Right renal cortex interstitium (tissue), 3 donors: ENCODE measurements around the gene WDR93. TPM values are rescaled to one million over a fixed set of nuclear protein-coding genes. Genes with fewer than 3 reads are reported as not detected.
"Not testable (repeated sequence)": the region's sequence is repeated elsewhere in the genome, so short reads cannot be mapped to it uniquely, and the experiment has no call there.

Source experiments
- DNase-seq, 3 donors: peaks; one replicate each; pipeline ENCODE4 v3.0.0-alpha.2; 2013; ENCODE audit warnings: low read depth in 3 of 3, low spot score in 2 of 3
- polyA plus RNA-seq, 3 donors: library from polyadenylated mRNA; unstranded; fragments of 120-200 nt; gene quantifications; one replicate each; pipeline ENCODE4 v1.2.1, GENCODE V29; 2013; ENCODE audit not compliant: insufficient read length in 3 of 3

Gene WDR93
- polyA plus RNA-seq, 3 donors, result 1.9 to 3.0 (median 2.3) TPM

DNA sequence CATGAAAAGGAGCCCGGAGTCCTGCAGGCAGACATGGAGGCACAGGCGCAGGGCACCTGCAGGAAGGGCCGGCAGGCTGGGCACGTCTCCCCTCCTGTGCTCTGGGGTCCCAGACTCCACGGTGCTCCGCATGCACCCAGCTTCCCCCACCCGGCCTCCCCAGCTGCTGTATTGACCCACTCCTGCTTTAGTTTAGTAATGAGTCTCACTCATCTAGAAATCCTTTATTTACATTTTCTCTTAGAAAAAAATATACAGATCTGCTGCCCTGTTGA is 94.0 kb downstream of the WDR93 start:
- DNase-seq, result no peak

DNA sequence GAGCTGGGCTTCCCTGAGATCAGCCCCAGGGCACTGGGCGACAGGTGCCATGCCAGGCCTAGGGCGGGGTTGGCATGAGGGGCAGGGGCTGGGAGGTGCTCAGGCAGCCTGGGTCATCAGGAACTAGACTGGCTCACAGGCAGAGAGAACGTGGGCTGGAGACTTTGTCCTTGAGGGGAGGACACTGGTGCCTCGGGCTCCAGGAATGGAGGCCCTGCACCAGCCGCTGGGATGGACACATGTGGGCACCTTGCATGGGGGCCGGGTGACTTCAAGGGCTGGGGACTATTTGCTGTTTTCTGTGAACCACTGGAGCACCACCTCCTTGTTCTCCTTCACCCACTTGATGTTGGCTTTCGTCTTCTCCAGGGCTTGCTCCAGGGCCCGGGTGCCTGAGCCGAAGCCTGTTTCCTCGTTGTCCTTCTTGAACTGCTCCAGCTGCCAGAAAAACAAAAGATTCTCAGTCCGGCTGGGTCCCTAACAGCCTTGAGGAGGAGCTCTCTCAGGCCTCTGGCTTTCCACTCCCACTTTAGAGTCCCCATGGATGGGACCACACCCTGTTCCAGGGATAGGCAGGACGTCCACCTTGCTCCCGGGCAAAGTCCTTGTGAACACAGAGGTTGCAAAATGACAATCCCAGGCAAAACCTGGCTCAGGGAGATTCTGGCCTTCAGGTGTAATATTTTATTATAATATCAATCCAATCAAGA is 94.6 kb downstream of the WDR93 start:
- DNase-seq, result no peak

DNA sequence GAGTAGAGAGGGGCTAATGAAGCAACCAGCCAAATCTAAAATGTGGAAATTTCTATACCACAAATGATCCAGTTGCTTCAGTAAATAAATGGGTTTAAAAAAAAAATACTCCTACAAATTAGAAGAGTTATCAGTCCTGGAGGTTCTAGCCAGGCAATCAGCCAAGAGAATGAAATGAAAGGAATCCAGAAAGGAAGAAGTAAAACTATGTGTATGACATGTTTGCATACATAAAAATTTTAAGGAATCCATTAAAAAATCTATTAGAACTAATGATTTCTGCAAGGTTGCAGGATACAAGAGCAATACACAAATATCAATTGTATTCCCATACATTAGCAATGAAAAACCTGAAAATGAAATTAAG is 95.1 kb downstream of the WDR93 start:
- DNase-seq, result no peak

DNA sequence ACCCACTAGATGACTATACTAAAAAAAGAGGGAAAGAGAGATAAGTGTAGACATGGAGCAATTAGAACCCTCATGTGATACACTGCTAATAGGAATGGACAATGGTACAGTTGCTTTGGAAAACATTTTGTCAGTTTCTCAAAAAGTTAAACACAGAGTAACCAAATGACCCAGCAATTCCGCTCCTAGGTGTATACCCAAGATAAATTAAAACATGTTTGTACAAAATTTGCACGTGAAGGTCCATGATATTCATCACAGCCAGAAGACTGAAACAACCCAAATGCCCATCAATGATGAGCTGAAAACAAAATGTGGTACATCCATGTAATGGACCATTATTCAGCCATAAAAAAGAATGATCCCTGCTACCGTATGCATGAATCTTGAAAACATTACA is 97.3 kb downstream of the WDR93 start:
- no peak for DNase-seq

DNA sequence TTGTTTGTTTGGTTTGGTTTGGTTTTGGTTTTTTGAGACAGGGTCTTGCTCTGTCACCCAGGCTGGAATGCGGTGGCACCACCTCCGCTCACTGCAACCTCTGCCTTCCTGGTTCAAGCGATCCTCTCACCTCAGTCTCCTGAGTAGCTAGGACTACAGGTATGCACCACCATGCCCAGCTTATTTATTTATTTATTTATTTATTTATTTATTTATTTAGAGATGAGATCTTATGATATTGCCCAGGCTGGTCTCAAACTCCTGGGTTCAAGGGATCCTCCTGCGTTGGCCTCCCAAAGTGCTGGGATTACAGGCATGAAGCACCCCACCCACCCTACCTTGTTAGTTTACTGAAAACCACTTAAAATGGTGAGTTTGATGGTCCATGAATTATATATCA is 98.0 kb downstream of the WDR93 start:
- DNase-seq, result not testable (repeated sequence)

DNA sequence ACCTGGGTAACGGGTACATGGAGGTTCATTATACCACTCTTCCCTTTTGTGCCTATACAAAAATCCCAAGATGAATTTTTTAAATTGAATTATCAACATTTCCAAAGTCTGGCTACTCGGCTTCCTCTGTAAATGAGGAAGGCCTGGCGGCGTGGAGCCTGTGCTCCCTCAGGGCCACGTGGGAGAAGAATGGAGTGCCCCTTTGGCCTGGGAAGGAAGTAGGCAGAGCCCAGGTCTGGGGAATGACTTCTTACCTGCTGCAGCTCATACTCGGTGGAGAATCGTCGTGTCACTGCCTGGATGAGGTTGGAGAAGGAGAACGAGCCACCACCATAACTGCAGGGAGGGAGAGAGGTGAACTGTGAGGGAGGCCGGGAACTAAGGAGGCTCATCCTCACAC is 99.6 kb downstream of the WDR93 start:
- DNase-seq, result no peak

DNA sequence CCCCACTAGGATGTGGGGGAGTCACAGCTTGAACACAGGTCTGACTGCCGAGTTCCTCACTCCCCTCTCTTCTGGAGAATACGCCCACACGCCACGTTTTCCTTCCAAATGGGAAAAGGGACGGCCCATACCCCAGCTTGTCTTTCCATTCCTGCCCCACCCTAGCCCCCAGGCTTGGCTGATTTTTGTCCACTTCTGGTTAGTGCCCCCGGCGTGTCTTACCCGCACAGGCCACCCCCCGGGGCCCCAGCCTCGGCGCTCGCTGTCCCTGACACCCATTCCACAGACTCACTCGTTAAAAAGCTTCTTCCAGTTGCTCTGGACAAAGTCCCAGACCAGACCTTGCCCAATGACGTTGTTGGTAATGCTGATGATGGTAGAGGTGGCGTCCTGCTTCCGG is 100.0 kb downstream of the WDR93 start:
- no peak for DNase-seq

DNA sequence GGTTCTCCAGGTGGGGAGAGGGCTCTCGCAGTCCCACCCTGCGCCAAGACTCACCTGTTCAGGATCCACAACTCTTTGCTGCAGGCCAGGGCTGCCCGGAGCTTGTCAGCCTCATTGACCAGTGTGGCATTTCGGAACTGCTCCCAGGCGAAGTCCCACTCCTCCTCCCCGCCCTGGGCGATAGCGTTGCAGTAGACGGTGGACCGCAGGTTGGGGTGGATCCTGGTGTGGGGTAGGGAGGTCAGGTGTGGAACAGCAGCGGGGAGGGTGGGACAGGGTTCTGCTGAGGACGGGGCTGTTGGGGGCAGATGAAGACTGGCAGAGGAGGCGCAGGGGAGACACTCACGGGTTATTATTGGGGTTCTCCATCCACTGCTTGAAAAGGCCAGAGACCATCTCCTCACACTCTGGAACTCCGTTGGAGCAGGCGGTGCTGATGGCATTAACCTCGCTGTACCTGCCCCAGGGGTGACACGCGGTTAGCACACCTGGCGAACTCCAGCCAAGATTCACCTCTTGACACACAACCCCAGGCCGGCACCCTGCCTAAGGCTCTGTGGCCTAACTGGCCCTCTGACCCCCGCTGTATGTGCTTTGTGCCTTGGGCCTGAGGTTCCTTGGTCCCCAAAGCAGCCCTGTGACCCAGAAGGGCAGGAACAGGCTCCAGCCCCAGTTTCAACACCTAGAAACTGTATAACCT is 101.6 kb downstream of the WDR93 start:
- no peak for DNase-seq

Other genes starting within 250 kb of the WDR93 start
- gene RHCG, start 194.2 kb upstream of the WDR93 start, polyA plus RNA-seq, result 1 to 10 TPM; 2.4 to 3.8 (median 3.5) TPM
- gene TICRR, start 115.3 kb upstream of the WDR93 start, polyA plus RNA-seq, result 1 to 10 TPM; 7.6 to 9.1 (median 8.5) TPM
- gene KIF7, start 35.3 kb upstream of the WDR93 start, polyA plus RNA-seq, result 10 to 100 TPM in 1 of 3 donors, 1 to 10 TPM in 2; 9.4 to 10.1 (median 9.6) TPM
- under 1 TPM; 0.72 to 0.86 (median 0.74) TPM for gene PLIN1, start 11.4 kb upstream of the WDR93 start, polyA plus RNA-seq
- gene PEX11A, start 57 bp upstream of the WDR93 start, polyA plus RNA-seq, result 10 to 100 TPM; 18.0 to 20.4 (median 18.5) TPM
- 1 to 10 TPM in 1 of 3 donors, under 1 TPM in 2; 0.43 to 1.5 (median 0.85) TPM for gene MESP1, start 60.4 kb downstream of the WDR93 start, polyA plus RNA-seq
- under 1 TPM; 0.28 to 0.67 (median 0.58) TPM for gene MESP2, start 85.5 kb downstream of the WDR93 start, polyA plus RNA-seq
- 100 to 1,000 TPM in 1 of 3 donors, 10 to 100 TPM in 2; 68.5 to 138 (median 93.0) TPM for gene ANPEP, start 124.0 kb downstream of the WDR93 start, polyA plus RNA-seq
- 10 to 100 TPM; 43.5 to 58.9 (median 54.2) TPM for gene AP3S2, start 203.2 kb downstream of the WDR93 start, polyA plus RNA-seq
- 10 to 100 TPM; 28.1 to 31.0 (median 28.5) TPM for gene ARPIN, start 222.1 kb downstream of the WDR93 start, polyA plus RNA-seq